Measurements from ENCODE around the gene CDH11. TPM values are rescaled to one million over a fixed set of nuclear protein-coding genes. Genes with fewer than 3 reads are reported as not detected.
A peak's percentile ranks its signal among the peaks of the same experiment; 100 is the strongest.

CDH11 gene
- total and polyA plus RNA-seq, 2 experiments from 2014 or later, result 3.5 to 19.6 TPM

GRCh38 chr16:65136681-65137080, 14.8 kb upstream of the CDH11 start:
- no peak overlapping the region for H3K4me2 ChIP-seq
- Mint-ChIP-seq H3K27me3 (ENCODE audit: insufficient read depth, low read depth, poor library complexity) (peaks cover 5% of the 10 kb centered on the region), H3K27ac (no peak overlapping the region), H3K4me1 (no peaks in the 10 kb centered on the region), H3K4me3 (no peak overlapping the region), H3K36me3 (ENCODE audit: low read depth) (no peaks in the 10 kb centered on the region), H3K9me3 (no peaks in the 10 kb centered on the region; the same call in 2 of the 3 replicates)
- H3K27me3 ChIP-seq (ENCODE audit: insufficient read depth), result no peaks in the 10 kb centered on the region
- H3F3A ChIP-seq (replicated peaks; ENCODE audit: low read depth), result no peaks in the 10 kb centered on the region
- TF ChIP-seq JUNB (IDR thresholded peaks at IDR 0.05; ENCODE audit: unreplicated experiment), result no peak
- no peak for TF ChIP-seq STAT1 (IDR thresholded peaks at IDR 0.05; ENCODE audit: unreplicated experiment)
- TF ChIP-seq NANOG (IDR thresholded peaks at IDR 0.05; ENCODE audit: borderline replicate concordance), result no peak
- no peak for TF ChIP-seq REST (IDR thresholded peaks at IDR 0.05; ENCODE audit: unreplicated experiment)
- H3K4me1 ChIP-seq (ENCODE audit: insufficient read depth), result no peaks in the 10 kb centered on the region
- H3K79me2 ChIP-seq (replicated peaks; ENCODE audit: insufficient read depth), result no peaks in the 10 kb centered on the region
- H3K27ac ChIP-seq (ENCODE audit: low read depth), result no peak overlapping the region
- 0 out of 2 replicates have a peak, but pooled peaks cover 7% of the 10 kb centered on the region for H3K9me2 ChIP-seq (ENCODE audit: insufficient read depth)
- no peak overlapping the region for H2AFZ ChIP-seq
- no peaks in the 10 kb centered on the region for H4K20me1 ChIP-seq (replicated peaks; ENCODE audit: insufficient read depth)
- DNase-seq (ENCODE audit: low spot score) (no peak), ATAC-seq (no peak)
- H3K36me3 ChIP-seq (ENCODE audit: insufficient read depth), result no peaks in the 10 kb centered on the region
- H3K4me3 ChIP-seq, result no peak overlapping the region

GRCh38 chr16:65126845-65127624, 5.2 kb upstream of the CDH11 start:
- Histone ChIP-seq H3K4me1 (ENCODE audit: insufficient read depth) (peaks cover 3% of the 10 kb centered on the region), H3K79me2 (replicated peaks; ENCODE audit: insufficient read depth) (no peaks in the 10 kb centered on the region), H4K20me1 (replicated peaks; ENCODE audit: insufficient read depth) (no peaks in the 10 kb centered on the region), H2AFZ (no peak overlapping the region), H3K4me3 (no peak overlapping the region), H3K4me2 (no peak overlapping the region), H3K27me3 (ENCODE audit: insufficient read depth) (peaks cover 43% of the 10 kb centered on the region), H3K9me2 (ENCODE audit: insufficient read depth) (no peaks in the 10 kb centered on the region), H3F3A (replicated peaks; ENCODE audit: low read depth) (no peaks in the 10 kb centered on the region), H3K27ac (ENCODE audit: low read depth) (no peak overlapping the region), H3K36me3 (ENCODE audit: insufficient read depth) (no peaks in the 10 kb centered on the region)
- DNase-seq (ENCODE audit: low spot score) (peak; percentile 26), ATAC-seq (no peak)
- Mint-ChIP-seq H3K9me3 (no peaks in the 10 kb centered on the region), H3K36me3 (ENCODE audit: low read depth) (no peaks in the 10 kb centered on the region), H3K4me3 (no peak overlapping the region), H3K27ac (no peak overlapping the region), H3K27me3 (ENCODE audit: insufficient read depth, low read depth, poor library complexity) (peaks cover 31% of the 10 kb centered on the region), H3K4me1 (peaks cover 6% of the 10 kb centered on the region)
- TF ChIP-seq CTCF (conservative IDR thresholded peaks at IDR 0.05; ENCODE audit: low read depth in 2 of 2) (peak; percentile 37 to 65), EZH2phosphoT487 (IDR thresholded peaks at IDR 0.05; ENCODE audit: unreplicated experiment) (no peak)
